ENCODE results near the gene CACNG3.

CACNG3 gene

DNA sequence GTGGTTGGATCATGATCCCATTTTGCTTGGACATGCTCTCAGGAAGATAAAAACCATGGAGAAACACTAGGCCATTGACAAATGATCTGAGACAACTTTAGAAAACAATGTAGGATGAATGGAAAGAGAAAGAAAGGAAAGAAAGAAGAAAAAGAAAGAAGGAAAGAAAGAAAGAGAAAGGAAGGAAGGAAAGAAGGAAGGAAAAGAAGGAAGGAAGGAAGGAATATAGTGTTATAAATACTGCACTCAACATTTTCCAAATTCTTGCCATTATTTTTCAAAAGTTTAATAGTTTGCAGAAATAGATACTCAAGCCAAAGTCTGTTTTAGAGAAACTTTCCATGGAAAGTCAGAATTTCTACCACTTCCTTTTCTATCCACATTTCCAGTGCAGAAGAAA lies 39.2 kb upstream of the CACNG3 start:
- no peaks in the 10 kb centered on the region for H3K79me2 ChIP-seq (ENCODE audit: low read length)
- H3K4me1 ChIP-seq (ENCODE audit: low read length): no peaks in the 10 kb centered on the region
- no peaks in the 10 kb centered on the region for H3K36me3 ChIP-seq (replicated peaks; ENCODE audit: low read depth, low read length)
- H4K20me1 ChIP-seq (ENCODE audit: insufficient read depth, low read length): no peaks in the 10 kb centered on the region
- TF ChIP-seq CTCF (IDR thresholded peaks at IDR 0.05; ENCODE audit: low read depth, low read length): no peak
- TF ChIP-seq EZH2phosphoT487 (IDR thresholded peaks at IDR 0.05; ENCODE audit: low read depth): no peak
- H3K4me2 ChIP-seq (ENCODE audit: low read length): no peak overlapping the region
- peaks cover 24% of the 10 kb centered on the region; the same call in 1 of the 2 replicates for H3K27me3 ChIP-seq (ENCODE audit: low read depth, low read length)
- no peak overlapping the region for H3K9ac ChIP-seq (ENCODE audit: low read length)
- no peak overlapping the region for H3K4me3 ChIP-seq (ENCODE audit: low read length)
- H3K27ac ChIP-seq (ENCODE audit: low read length): no peak overlapping the region
- H2AFZ ChIP-seq (ENCODE audit: low read depth, low read length): no peak overlapping the region
- H3K9me3 ChIP-seq (ENCODE audit: insufficient read depth, low read length): no peaks in the 10 kb centered on the region

DNA sequence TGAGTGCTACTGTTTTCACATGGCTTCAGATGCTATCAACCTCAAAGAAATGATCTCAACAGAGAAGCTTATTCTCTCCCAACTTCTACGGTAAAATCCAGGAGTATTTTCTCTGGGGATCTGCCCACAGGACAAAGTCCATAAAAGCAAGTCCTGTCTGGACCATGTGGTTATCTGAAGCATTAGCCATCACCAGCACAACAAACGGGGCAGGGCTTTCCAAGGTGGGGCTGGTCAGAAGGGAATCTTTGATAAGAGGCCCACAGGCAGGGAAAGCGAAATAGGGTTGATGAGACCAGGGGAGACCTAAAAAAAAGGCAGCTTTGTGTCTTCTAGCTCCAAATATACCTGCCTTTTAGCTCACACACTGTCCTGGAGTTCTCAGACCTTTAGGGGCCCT lies 38.7 kb upstream of the CACNG3 start:
- Histone ChIP-seq H3K4me3 (ENCODE audit: low read length) (no peak overlapping the region), H3K9me3 (ENCODE audit: insufficient read depth, low read length) (no peaks in the 10 kb centered on the region), H3K9ac (ENCODE audit: low read length) (no peak overlapping the region), H3K79me2 (ENCODE audit: low read length) (no peaks in the 10 kb centered on the region), H3K27me3 (ENCODE audit: low read depth, low read length) (peaks cover 24% of the 10 kb centered on the region; the same call in 1 of the 2 replicates), H4K20me1 (ENCODE audit: insufficient read depth, low read length) (no peaks in the 10 kb centered on the region), H3K27ac (ENCODE audit: low read length) (no peak overlapping the region), H3K36me3 (replicated peaks; ENCODE audit: low read depth, low read length) (no peaks in the 10 kb centered on the region), H2AFZ (ENCODE audit: low read depth, low read length) (no peak overlapping the region), H3K4me2 (ENCODE audit: low read length) (no peak overlapping the region), H3K4me1 (ENCODE audit: low read length) (no peaks in the 10 kb centered on the region)
- TF ChIP-seq CTCF (IDR thresholded peaks at IDR 0.05; ENCODE audit: low read depth, low read length) (no peak), EZH2phosphoT487 (IDR thresholded peaks at IDR 0.05; ENCODE audit: low read depth) (no peak)

GRCh38 chr16:24218299-24218698 lies 37.8 kb upstream of the CACNG3 start:
- Histone ChIP-seq H3K79me2 (ENCODE audit: low read length) (no peaks in the 10 kb centered on the region), H3K27me3 (ENCODE audit: low read depth, low read length) (peaks cover 27% of the 10 kb centered on the region), H2AFZ (ENCODE audit: low read depth, low read length) (no peak overlapping the region), H3K36me3 (replicated peaks; ENCODE audit: low read depth, low read length) (no peaks in the 10 kb centered on the region), H3K9me3 (ENCODE audit: insufficient read depth, low read length) (no peaks in the 10 kb centered on the region), H3K27ac (ENCODE audit: low read length) (no peak overlapping the region), H3K4me2 (ENCODE audit: low read length) (no peak overlapping the region), H3K4me1 (ENCODE audit: low read length) (no peaks in the 10 kb centered on the region), H3K4me3 (ENCODE audit: low read length) (no peak overlapping the region), H4K20me1 (ENCODE audit: insufficient read depth, low read length) (no peaks in the 10 kb centered on the region), H3K9ac (ENCODE audit: low read length) (no peak overlapping the region)
- TF ChIP-seq EZH2phosphoT487 (IDR thresholded peaks at IDR 0.05; ENCODE audit: low read depth): no peak
- TF ChIP-seq CTCF (IDR thresholded peaks at IDR 0.05; ENCODE audit: low read depth, low read length): no peak

- Histone ChIP-seq H3K4me2 (ENCODE audit: low read length) (no peak overlapping the region), H2AFZ (ENCODE audit: low read depth, low read length) (no peak overlapping the region), H4K20me1 (ENCODE audit: insufficient read depth, low read length) (no peaks in the 10 kb centered on the region), H3K4me3 (ENCODE audit: low read length) (no peak overlapping the region), H3K4me1 (ENCODE audit: low read length) (no peaks in the 10 kb centered on the region), H3K9me3 (ENCODE audit: insufficient read depth, low read length) (no peaks in the 10 kb centered on the region), H3K27me3 (ENCODE audit: low read depth, low read length) (peaks cover 30% of the 10 kb centered on the region), H3K79me2 (ENCODE audit: low read length) (no peaks in the 10 kb centered on the region), H3K27ac (ENCODE audit: low read length) (no peak overlapping the region), H3K9ac (ENCODE audit: low read length) (no peak overlapping the region), H3K36me3 (replicated peaks; ENCODE audit: low read depth, low read length) (no peaks in the 10 kb centered on the region)
- no peak for TF ChIP-seq CTCF (IDR thresholded peaks at IDR 0.05; ENCODE audit: low read depth, low read length)
- no peak for TF ChIP-seq EZH2phosphoT487 (IDR thresholded peaks at IDR 0.05; ENCODE audit: low read depth)
These were observed 34.9 kb upstream of the CACNG3 start for GRCh38 chr16:24221219-24221618.

Data from OCI-LY3 (cell line).